Stimulated activated CD8-positive, alpha-beta memory T cell treated with anti-CD3 and anti-CD28 coated beads, Interleukin-2, amount 100 ng/mL, for 48 hours (primary cell): ENCODE data around the gene ZDHHC11B.
"Not testable (repeated sequence)": the region's sequence is repeated elsewhere in the genome, so short reads cannot be mapped to it uniquely, and the experiment has no call there.

Source experiments
- DNase-seq, 2 donors: peaks; one replicate each; pipeline ENCODE4 v3.0.0-alpha.2; 2020; ENCODE audit warnings: low read depth in 2 of 2

The ZDHHC11B gene

GRCh38 chr5:769485-770145 lies 14.9 kb downstream of the ZDHHC11B start:
- not testable (repeated sequence) for DNase-seq

- no peak for DNase-seq
Observed at GRCh38 chr5:766666-767431, 17.7 kb downstream of the ZDHHC11B start.

GRCh38 chr5:765948-766631 lies 18.4 kb downstream of the ZDHHC11B start:
- no peak for DNase-seq

GRCh38 chr5:763998-764781 lies 20.3 kb downstream of the ZDHHC11B start:
- no peak for DNase-seq

- no peak for DNase-seq
Observed at GRCh38 chr5:763397-763796, 21.1 kb downstream of the ZDHHC11B start.

GRCh38 chr5:762996-763395 lies 21.5 kb downstream of the ZDHHC11B start:
- not testable (repeated sequence) for DNase-seq

GRCh38 chr5:761854-762710 lies 22.4 kb downstream of the ZDHHC11B start:
- DNase-seq: no peak

- no peak for DNase-seq
Observed at GRCh38 chr5:761059-761771, 23.3 kb downstream of the ZDHHC11B start.

- no peak for DNase-seq
Observed at GRCh38 chr5:760363-761058, 24.0 kb downstream of the ZDHHC11B start.

GRCh38 chr5:759781-760362 lies 24.7 kb downstream of the ZDHHC11B start:
- DNase-seq: no peak

GRCh38 chr5:759111-759751 lies 25.3 kb downstream of the ZDHHC11B start:
- DNase-seq: no peak

- no peak for DNase-seq
Observed at GRCh38 chr5:758698-759053, 25.9 kb downstream of the ZDHHC11B start.

- DNase-seq: no peak
Observed at GRCh38 chr5:757931-758697, 26.4 kb downstream of the ZDHHC11B start.

- no peak for DNase-seq
Observed at GRCh38 chr5:757346-757930, 27.1 kb downstream of the ZDHHC11B start.

GRCh38 chr5:756865-757345 lies 27.6 kb downstream of the ZDHHC11B start:
- DNase-seq: no peak

- DNase-seq: no peak
Observed at GRCh38 chr5:756171-756570, 28.4 kb downstream of the ZDHHC11B start.

GRCh38 chr5:754143-754632 lies 30.3 kb downstream of the ZDHHC11B start:
- not testable (repeated sequence) for DNase-seq
